Panc1 (cell line): ENCODE results near the gene THBS4.

ENCODE experiments used
- POLR2AphosphoS5 ChIP-seq: IDR thresholded peaks from 2 replicates; pipeline ENCODE4 v1.6.1; 2012; ENCODE audit warnings: mild to moderate bottlenecking, low read depth, low read length, moderate library complexity
- TF ChIP-seq, protein P1 (sequence below): fragments of 450-650 bp; IDR thresholded peaks from 2 replicates; pipeline ENCODE4 v1.5.1; 2017; ENCODE audit warnings: mild to moderate bottlenecking
- TF ChIP-seq, protein P2 (sequence below), 2 experiments: IDR thresholded peaks; 2 replicates each; pipeline ENCODE4 v1.6.1; 2011 to 2012; ENCODE audit warnings: low read depth in 2 of 2, control low read depth in 1 of 2, low read length in 1 of 2, mild to moderate bottlenecking in 1 of 2, moderate library complexity in 1 of 2; ENCODE audit not compliant: insufficient read depth in 1 of 2

DNA sequence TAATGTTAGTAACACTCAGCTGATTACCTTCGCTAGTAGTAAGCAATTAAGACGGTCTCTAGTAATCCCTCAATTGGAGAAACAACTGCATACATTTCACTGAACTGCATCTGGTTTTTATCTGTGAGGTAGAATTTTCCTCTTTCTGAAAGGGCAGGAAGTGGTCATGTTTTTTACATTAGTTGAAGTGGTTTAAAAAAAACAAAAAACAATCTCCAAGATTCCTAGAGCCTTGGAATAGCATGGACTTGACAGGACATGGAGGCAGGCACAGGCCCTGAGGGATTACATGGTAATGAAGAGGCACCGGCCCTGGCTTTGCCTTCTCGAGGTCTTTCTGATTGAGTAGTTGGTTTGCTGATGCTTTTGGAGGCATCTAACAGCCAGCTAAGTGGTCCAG is 25.8 kb downstream of the THBS4 start:
- TF ChIP-seq, protein P1, sequence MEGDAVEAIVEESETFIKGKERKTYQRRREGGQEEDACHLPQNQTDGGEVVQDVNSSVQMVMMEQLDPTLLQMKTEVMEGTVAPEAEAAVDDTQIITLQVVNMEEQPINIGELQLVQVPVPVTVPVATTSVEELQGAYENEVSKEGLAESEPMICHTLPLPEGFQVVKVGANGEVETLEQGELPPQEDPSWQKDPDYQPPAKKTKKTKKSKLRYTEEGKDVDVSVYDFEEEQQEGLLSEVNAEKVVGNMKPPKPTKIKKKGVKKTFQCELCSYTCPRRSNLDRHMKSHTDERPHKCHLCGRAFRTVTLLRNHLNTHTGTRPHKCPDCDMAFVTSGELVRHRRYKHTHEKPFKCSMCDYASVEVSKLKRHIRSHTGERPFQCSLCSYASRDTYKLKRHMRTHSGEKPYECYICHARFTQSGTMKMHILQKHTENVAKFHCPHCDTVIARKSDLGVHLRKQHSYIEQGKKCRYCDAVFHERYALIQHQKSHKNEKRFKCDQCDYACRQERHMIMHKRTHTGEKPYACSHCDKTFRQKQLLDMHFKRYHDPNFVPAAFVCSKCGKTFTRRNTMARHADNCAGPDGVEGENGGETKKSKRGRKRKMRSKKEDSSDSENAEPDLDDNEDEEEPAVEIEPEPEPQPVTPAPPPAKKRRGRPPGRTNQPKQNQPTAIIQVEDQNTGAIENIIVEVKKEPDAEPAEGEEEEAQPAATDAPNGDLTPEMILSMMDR = no peak
- TF ChIP-seq POLR2AphosphoS5 = no peak
- TF ChIP-seq, protein P2, sequence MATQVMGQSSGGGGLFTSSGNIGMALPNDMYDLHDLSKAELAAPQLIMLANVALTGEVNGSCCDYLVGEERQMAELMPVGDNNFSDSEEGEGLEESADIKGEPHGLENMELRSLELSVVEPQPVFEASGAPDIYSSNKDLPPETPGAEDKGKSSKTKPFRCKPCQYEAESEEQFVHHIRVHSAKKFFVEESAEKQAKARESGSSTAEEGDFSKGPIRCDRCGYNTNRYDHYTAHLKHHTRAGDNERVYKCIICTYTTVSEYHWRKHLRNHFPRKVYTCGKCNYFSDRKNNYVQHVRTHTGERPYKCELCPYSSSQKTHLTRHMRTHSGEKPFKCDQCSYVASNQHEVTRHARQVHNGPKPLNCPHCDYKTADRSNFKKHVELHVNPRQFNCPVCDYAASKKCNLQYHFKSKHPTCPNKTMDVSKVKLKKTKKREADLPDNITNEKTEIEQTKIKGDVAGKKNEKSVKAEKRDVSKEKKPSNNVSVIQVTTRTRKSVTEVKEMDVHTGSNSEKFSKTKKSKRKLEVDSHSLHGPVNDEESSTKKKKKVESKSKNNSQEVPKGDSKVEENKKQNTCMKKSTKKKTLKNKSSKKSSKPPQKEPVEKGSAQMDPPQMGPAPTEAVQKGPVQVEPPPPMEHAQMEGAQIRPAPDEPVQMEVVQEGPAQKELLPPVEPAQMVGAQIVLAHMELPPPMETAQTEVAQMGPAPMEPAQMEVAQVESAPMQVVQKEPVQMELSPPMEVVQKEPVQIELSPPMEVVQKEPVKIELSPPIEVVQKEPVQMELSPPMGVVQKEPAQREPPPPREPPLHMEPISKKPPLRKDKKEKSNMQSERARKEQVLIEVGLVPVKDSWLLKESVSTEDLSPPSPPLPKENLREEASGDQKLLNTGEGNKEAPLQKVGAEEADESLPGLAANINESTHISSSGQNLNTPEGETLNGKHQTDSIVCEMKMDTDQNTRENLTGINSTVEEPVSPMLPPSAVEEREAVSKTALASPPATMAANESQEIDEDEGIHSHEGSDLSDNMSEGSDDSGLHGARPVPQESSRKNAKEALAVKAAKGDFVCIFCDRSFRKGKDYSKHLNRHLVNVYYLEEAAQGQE (IDR thresholded peaks at IDR 0.05; ENCODE audit: insufficient read depth in 1 of 2, low read depth in 2 of 2, low read length in 1 of 2) = no peak
